IMR-90 (cell line): ENCODE data around the gene LRCH3. TPM values are rescaled to one million over a fixed set of nuclear protein-coding genes. Genes with fewer than 3 reads are reported as not detected.

Experiments used
- ATAC-seq: fragments of 200-7000 bp; cut with Tn5 transposase; 2 replicates; pipeline ENCODE4 v1.9.1; 2020; ENCODE audit warnings: low read depth, mild to moderate bottlenecking, moderate library complexity
- BruUV-seq: library from RNA; stranded (reverse); fragments of 400-500 nt; replicated peaks from 2 replicates; lab custom pipeline; 2021; lab: Mats Ljungman, UMichigan
- CTCF ChIA-PET: fragments of 300-600 bp; formaldehyde crosslinking; extraction: SDS; loops from one replicate; lab custom pipeline; 2021; ENCODE audit warnings: antibody characterized with exemption; lab: Yijun Ruan, JAX
- POLR2A ChIA-PET: fragments of 300-600 bp; sonication (Branson Sonifier 250); formaldehyde crosslinking; loops from one replicate; lab custom pipeline; 2022; ENCODE audit warnings: antibody characterized with exemption; ENCODE audit not compliant: unreplicated experiment; lab: Charles Lee
- DNase-seq: peaks from one replicate; pipeline ENCODE4 v3.0.0; 2013
- H2AFZ ChIP-seq: replicated peaks from 2 replicates; pipeline ENCODE3; 2013; ENCODE audit warnings: low read length, mild to moderate bottlenecking; ENCODE audit not compliant: poor library complexity
- H2AK5ac ChIP-seq: 2 replicates; pipeline ENCODE4 v1.6.1; 2013; ENCODE audit warnings: low read depth, low read length, inconsistent platforms
- H2AK9ac ChIP-seq: replicated peaks from 2 replicates; pipeline ENCODE3; 2013; ENCODE audit warnings: mild to moderate bottlenecking, low read depth, low read length, moderate library complexity; ENCODE audit not compliant: poor library complexity
- H2BK120ac ChIP-seq: 2 replicates; pipeline ENCODE4 v1.6.1; 2013; ENCODE audit warnings: low read depth, low read length, inconsistent platforms
- H2BK15ac ChIP-seq: 3 replicates; pipeline ENCODE4 v1.6.1; 2013; ENCODE audit warnings: low read depth, low read length, inconsistent platforms
- H2BK20ac ChIP-seq: 2 replicates; pipeline ENCODE4 v1.6.1; 2013; ENCODE audit warnings: low read depth, mild to moderate bottlenecking, inconsistent platforms, low read length, moderate library complexity
- H2BK5ac ChIP-seq: 2 replicates; pipeline ENCODE4 v1.6.1; 2013; ENCODE audit warnings: mild to moderate bottlenecking, low read depth, low read length, inconsistent platforms; ENCODE audit not compliant: poor library complexity, severe bottlenecking
- H3K14ac ChIP-seq: replicated peaks from 2 replicates; pipeline ENCODE4 v1.6.1; 2013; ENCODE audit warnings: low read depth, low read length, inconsistent platforms
- H3K18ac ChIP-seq: 2 replicates; pipeline ENCODE4 v1.6.1; 2013; ENCODE audit warnings: low read depth, low read length, control low read depth
- H3K23ac ChIP-seq: 2 replicates; pipeline ENCODE4 v1.6.1; 2013; ENCODE audit warnings: low read depth, low read length, inconsistent platforms
- H3K27ac ChIP-seq: 2 replicates; pipeline ENCODE4 v1.5.1; 2013; ENCODE audit warnings: mild to moderate bottlenecking, control low read depth, low read length; ENCODE audit not compliant: insufficient read depth
- H3K27me3 ChIP-seq: 2 replicates; pipeline ENCODE4 v1.6.1; 2013; ENCODE audit warnings: low read length; ENCODE audit not compliant: control insufficient read depth, insufficient read depth
- H3K36me3 ChIP-seq: 2 replicates; pipeline ENCODE4 v1.6.1; 2013; ENCODE audit warnings: low read length, mixed read lengths; ENCODE audit not compliant: control insufficient read depth, insufficient read depth
- H3K4ac ChIP-seq: 2 replicates; pipeline ENCODE4 v1.6.1; 2013; ENCODE audit warnings: low read depth, low read length, inconsistent platforms
- H3K4me1 ChIP-seq: 2 replicates; pipeline ENCODE4 v1.6.1; 2013; ENCODE audit warnings: low read length, mixed read lengths; ENCODE audit not compliant: control insufficient read depth, insufficient read depth
- H3K4me2 ChIP-seq: 2 replicates; pipeline ENCODE4 v1.6.1; 2013; ENCODE audit warnings: low read depth, mild to moderate bottlenecking, control low read depth, low read length, moderate library complexity
- H3K4me3 ChIP-seq: 2 replicates; pipeline ENCODE4 v1.5.1; 2013; ENCODE audit warnings: low read depth, mild to moderate bottlenecking, control low read depth, low read length, moderate library complexity; ENCODE audit not compliant: insufficient read depth
- H3K56ac ChIP-seq: 2 replicates; pipeline ENCODE4 v1.6.1; 2013; ENCODE audit warnings: low read length, inconsistent platforms; ENCODE audit not compliant: insufficient read depth; ENCODE audit errors: extremely low read depth
- H3K79me1 ChIP-seq, 2 experiments: 2 replicates each; pipeline ENCODE4 v1.6.1; 2013; ENCODE audit warnings: low read length in 2 of 2, inconsistent platforms in 1 of 2, low read depth in 1 of 2
- H3K9ac ChIP-seq: 2 replicates; pipeline ENCODE4 v1.6.1; 2013; ENCODE audit warnings: low read depth, low read length, control low read depth
- H3K9me1 ChIP-seq: 2 replicates; pipeline ENCODE4 v1.6.1; 2013; ENCODE audit warnings: low read length, inconsistent platforms; ENCODE audit not compliant: insufficient read depth
- H3K9me3 ChIP-seq: 2 replicates; pipeline ENCODE4 v1.6.1; 2013; ENCODE audit warnings: low read length; ENCODE audit not compliant: control insufficient read depth, insufficient read depth
- H4K20me1 ChIP-seq: 2 replicates; pipeline ENCODE4 v1.6.1; 2013; ENCODE audit warnings: low read length, inconsistent platforms; ENCODE audit not compliant: insufficient read depth
- H4K5ac ChIP-seq: 2 replicates; pipeline ENCODE4 v1.6.1; 2013; ENCODE audit warnings: mild to moderate bottlenecking, low read depth, low read length, control low read depth
- H4K8ac ChIP-seq, 2 experiments: 2 replicates each; pipeline ENCODE4 v1.6.1; 2013; ENCODE audit warnings: low read depth in 2 of 2, low read length in 2 of 2, control low read depth in 1 of 2, inconsistent platforms in 1 of 2
- H4K91ac ChIP-seq: 2 replicates; pipeline ENCODE4 v1.6.1; 2013; ENCODE audit warnings: low read depth, low read length, inconsistent platforms; ENCODE audit not compliant: insufficient read depth
- BHLHE40 ChIP-seq: fragments of 150-350 bp; IDR thresholded peaks from 2 replicates; pipeline ENCODE4 v1.6.1; 2016; ENCODE audit warnings: mild to moderate bottlenecking, low read depth, low read length
- CEBPB ChIP-seq: IDR thresholded peaks from 2 replicates; pipeline ENCODE4 v1.6.1; 2012; ENCODE audit warnings: low read depth, low read length, improper control_type of control experiment
- CHD1 ChIP-seq: IDR thresholded peaks from 2 replicates; pipeline ENCODE4 v1.6.1; 2012; ENCODE audit warnings: low read depth, low read length, improper control_type of control experiment
- CTCF ChIP-seq: conservative IDR thresholded peaks from 2 replicates; pipeline ENCODE4 v1.5.1; 2012; ENCODE audit warnings: mild to moderate bottlenecking, low read depth, low read length, improper control_type of control experiment
- FOS ChIP-seq: fragments of 150-350 bp; IDR thresholded peaks from 2 replicates; pipeline ENCODE4 v1.6.1; 2016; ENCODE audit warnings: low read depth, low read length
- MAFK ChIP-seq: IDR thresholded peaks from 2 replicates; pipeline ENCODE4 v1.6.1; 2012; ENCODE audit warnings: low read depth, low read length, improper control_type of control experiment
- MAZ ChIP-seq: IDR thresholded peaks from 2 replicates; pipeline ENCODE4 v1.6.1; 2012; ENCODE audit warnings: low read depth, mild to moderate bottlenecking, low read length, improper control_type of control experiment, moderate library complexity, borderline replicate concordance
- MXI1 ChIP-seq: IDR thresholded peaks from 2 replicates; pipeline ENCODE4 v1.6.1; 2012; ENCODE audit warnings: low read depth, mild to moderate bottlenecking, low read length, moderate library complexity, borderline replicate concordance
- POLR2A ChIP-seq: IDR thresholded peaks from 2 replicates; pipeline ENCODE4 v1.6.1; 2012; ENCODE audit warnings: mild to moderate bottlenecking, low read depth, low read length
- RAD21 ChIP-seq: IDR thresholded peaks from 2 replicates; pipeline ENCODE4 v1.6.1; 2012; ENCODE audit warnings: low read length, improper control_type of control experiment
- RCOR1 ChIP-seq: IDR thresholded peaks from 2 replicates; pipeline ENCODE4 v1.6.1; 2012; ENCODE audit warnings: mild to moderate bottlenecking, low read length, improper control_type of control experiment; ENCODE audit not compliant: insufficient replicate concordance
- RFX5 ChIP-seq: IDR thresholded peaks from 2 replicates; pipeline ENCODE4 v1.8.0; 2012; ENCODE audit warnings: low read depth, mild to moderate bottlenecking, low read length, moderate library complexity
- SMC3 ChIP-seq: fragments of 150-350 bp; IDR thresholded peaks from 2 replicates; pipeline ENCODE4 v1.6.1; 2016; ENCODE audit warnings: low read depth, mild to moderate bottlenecking, antibody characterized with exemption, low read length, moderate library complexity
- WGBS, 2 experiments: methylation state at CpG; one replicate each; pipeline versions ENCODE4 v1.1.5 to v1.1.7; 2013; ENCODE audit warnings: missing lambda C conversion rate in 2 of 2; ENCODE audit not compliant: insufficient read length in 1 of 2; ENCODE audit errors: extremely low coverage in 2 of 2; 5-methylcytosine and 5-hydroxymethylcytosine counted together
- dilution Hi-C: fragments of 300-500 bp; cut with HindIII; formaldehyde crosslinking; loops from one replicate; pipeline ENCODE4 v1.14.3; 2018; ENCODE audit warnings: low sequenced_read_pairs; ENCODE audit not compliant: unreplicated experiment
- in situ Hi-C: fragments of 300-500 bp; cut with MboI; formaldehyde crosslinking; loops from 3 replicates; pipeline ENCODE4 v1.14.3; 2019; ENCODE audit warnings: low sequenced_read_pairs, inconsistent platforms, mixed read lengths
- intact Hi-C: fragments of 100-400 bp; cut with micrococcal nuclease; formaldehyde crosslinking; loops from 2 replicates; pipeline ENCODE4 v1.10.0; 2022
- polyA plus RNA-seq, 3 experiments: library from polyadenylated mRNA; depleted of rRNA; stranded (reverse); fragments of >200 nt; gene quantifications; 2 replicates each; pipeline ENCODE4 v1.2.3, GENCODE V29; 2012; ENCODE audit warnings: low replicate concordance in 1 of 3
- total RNA-seq: library from RNA; depleted of rRNA; stranded (reverse); fragments of >200 nt; gene quantifications from 2 replicates; pipeline ENCODE4 v1.2.3, GENCODE V29; 2012
- TF ChIP-seq, protein P1 (sequence below): fragments of 150-350 bp; IDR thresholded peaks from 2 replicates; pipeline ENCODE4 v1.6.1; 2017; ENCODE audit warnings: mild to moderate bottlenecking, antibody characterized with exemption, low read length, low read depth

Gene LRCH3
- total and polyA plus RNA-seq, 2 of the 4 experiments (the other 2 are of a cell fraction), result 28.5 to 40.5 TPM

GRCh38 chr3:197906023-197906849 lies 115.2 kb downstream of the LRCH3 start:
- dilution Hi-C loops (no loop called here), intact Hi-C loops (loop anchor here (1.0 to 10.0 kb wide), 2 partner anchors 37 to 179 kb away; no protein-coding TSS in a partner anchor), in situ Hi-C loops (loop anchor here (5.0 kb wide), 1 partner anchor 41 kb away; no protein-coding TSS in a partner anchor)
- no peaks in the 10 kb centered on the region for H4K20me1 ChIP-seq
- no peak overlapping the region for H2BK15ac ChIP-seq
- H3K9me1 ChIP-seq, result no peaks in the 10 kb centered on the region; the same call in 1 of the 2 replicates
- H3K27me3 ChIP-seq, result no peaks in the 10 kb centered on the region
- no peaks in the 10 kb centered on the region for H3K4me1 ChIP-seq
- no peak overlapping the region for H3K9ac ChIP-seq
- H3K56ac ChIP-seq, result no peak overlapping the region
- no peak overlapping the region for H3K27ac ChIP-seq
- no peak overlapping the region for H4K91ac ChIP-seq
- H2AK5ac ChIP-seq, result no peak overlapping the region
- H2AK9ac ChIP-seq, result peak overlapping the region; percentile 60
- no peak overlapping the region for H2BK20ac ChIP-seq
- H2BK5ac ChIP-seq, result no peak overlapping the region
- H3K23ac ChIP-seq, result no peak overlapping the region
- ATAC-seq (peak; percentile 99), DNase-seq (peak; percentile 98)
- no peak overlapping the region for H2BK120ac ChIP-seq
- no peak overlapping the region for H3K4me3 ChIP-seq
- WGBS, 2 experiments, result 0% methylated on average over 2 of the region's 17 CpGs; no CpG with 5 or more reads in 1 of the 2 experiments
- H3K9me3 ChIP-seq, result no peaks in the 10 kb centered on the region
- H3K4me2 ChIP-seq, result no peak overlapping the region
- peak overlapping the region in 1 of 2 experiments; percentile 2; a peak in 1 of 4 replicates for H4K8ac ChIP-seq
- POLR2A ChIA-PET, result no interaction called here
- no peaks in the 10 kb centered on the region for H3K79me1 ChIP-seq
- no TSS peak for BruUV-seq
- H3K14ac ChIP-seq, result no peak overlapping the region
- CTCF ChIA-PET, result interaction anchor here (0.6 to 2.0 kb wide), 15 partner anchors 9 to 724 kb away, joined by 3 to 17 read pairs (median 4); partner anchors contain the start of gene RPL35A
- H2AFZ ChIP-seq, result peak overlapping the region; percentile 55
- H4K5ac ChIP-seq, result no peak overlapping the region
- H3K4ac ChIP-seq, result 0 out of 2 replicates have a peak overlapping the region, but pooled peaks have one; percentile 8
- no peak overlapping the region for H3K18ac ChIP-seq
- no peaks in the 10 kb centered on the region for H3K36me3 ChIP-seq
- TF ChIP-seq RCOR1 (peak; percentile 73), FOS (peak; percentile 41; the same call in 1 of the 2 replicates), MAFK (peak; percentile 56), CEBPB (no peak), CTCF (peak; percentile 99), RAD21 (peak; percentile 97), MAZ (peak; percentile 30; the same call in 1 of the 2 replicates), BHLHE40 (peak; percentile 88), MXI1 (0 out of 2 replicates have a peak, but pooled peaks have one; percentile 19), CHD1 (no peak), POLR2A (no peak), RFX5 (no peak), SMC3 (peak; percentile 74)
- TF ChIP-seq, protein P1, sequence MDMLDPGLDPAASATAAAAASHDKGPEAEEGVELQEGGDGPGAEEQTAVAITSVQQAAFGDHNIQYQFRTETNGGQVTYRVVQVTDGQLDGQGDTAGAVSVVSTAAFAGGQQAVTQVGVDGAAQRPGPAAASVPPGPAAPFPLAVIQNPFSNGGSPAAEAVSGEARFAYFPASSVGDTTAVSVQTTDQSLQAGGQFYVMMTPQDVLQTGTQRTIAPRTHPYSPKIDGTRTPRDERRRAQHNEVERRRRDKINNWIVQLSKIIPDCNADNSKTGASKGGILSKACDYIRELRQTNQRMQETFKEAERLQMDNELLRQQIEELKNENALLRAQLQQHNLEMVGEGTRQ, result no peak
